K562 (cell line): ENCODE data around the gene PARP9. TPM values are rescaled to one million over a fixed set of nuclear protein-coding genes. Genes with fewer than 3 reads are reported as not detected.

Experiments used
- ATAC-seq: fragments of 200-7000 bp; cut with Tn5 transposase; 3 replicates; pipeline ENCODE4 v1.9.1; 2020; ENCODE audit warnings: moderate library complexity
- BruUV-seq: library from RNA; stranded (reverse); fragments of 400-500 nt; replicated peaks from 2 replicates; lab custom pipeline; 2021; lab: Mats Ljungman, UMichigan
- CTCF ChIA-PET: fragments of 300-600 bp; formaldehyde crosslinking; extraction: SDS; loops from one replicate; lab custom pipeline; 2021; ENCODE audit warnings: low intra/inter-chr PET ratio; lab: Yijun Ruan, JAX
- POLR2A ChIA-PET: fragments of 300-600, 350-650 bp; sonication (Branson Sonifier 250); formaldehyde crosslinking; extraction: SDS; loops from one replicate; lab custom pipeline; 2021; ENCODE audit warnings: antibody characterized with exemption, inconsistent platforms; lab: Yijun Ruan, JAX
- DNase-seq, 4 experiments: peaks; one replicate each; pipeline versions ENCODE4 v3.0.0 to v3.0.0-alpha.2; 2011 to 2018; ENCODE audit warnings: low spot score in 3 of 4, mixed read lengths in 3 of 4; ENCODE audit errors: extremely low read depth in 1 of 4
- FAIRE-seq: peaks from 2 replicates; lab custom pipeline; 2011; peaks lifted over from hg19 to GRCh38; lab: Jason Lieb, UNC
- H2AFZ ChIP-seq: 2 replicates; pipeline ENCODE4 v1.6.0; 2011; ENCODE audit warnings: low read depth, low read length, control low read depth, inconsistent platforms
- H3K27ac ChIP-seq: fragments of 200-600 bp; 3 replicates; pipeline ENCODE4 v1.8.0; 2011; ENCODE audit warnings: low read depth, mild to moderate bottlenecking, control low read depth, inconsistent platforms, low read length, moderate library complexity, mixed read lengths; ENCODE audit errors: extremely low read depth
- H3K27me3 ChIP-seq, 2 experiments: fragments of 300-600 bp in 1 of 2; 2 replicates in 1 of 2; 3 replicates in 1 of 2; pipeline versions ENCODE4 v1.6.0 to v1.8.0; 2011; ENCODE audit warnings: inconsistent platforms in 2 of 2, low read length in 2 of 2, mild to moderate bottlenecking in 1 of 2, mixed read lengths in 1 of 2, moderate library complexity in 1 of 2; ENCODE audit not compliant: control insufficient read depth in 2 of 2, insufficient read depth in 2 of 2
- H3K36me3 ChIP-seq: fragments of 300-600 bp; 3 replicates; pipeline ENCODE4 v1.8.0; 2011; ENCODE audit warnings: mild to moderate bottlenecking, low read length, inconsistent platforms; ENCODE audit not compliant: control insufficient read depth, insufficient read depth
- H3K4me1 ChIP-seq, 2 experiments: fragments of 200-600 bp in 1 of 2; replicated peaks in 1 of 2; 2 replicates in 1 of 2; 3 replicates in 1 of 2; pipeline versions ENCODE4 v1.5.1 to v1.8.0; 2011; ENCODE audit warnings: inconsistent platforms in 2 of 2, low read length in 2 of 2, mild to moderate bottlenecking in 1 of 2, mixed read lengths in 1 of 2, moderate library complexity in 1 of 2; ENCODE audit not compliant: control insufficient read depth in 2 of 2, insufficient read depth in 2 of 2
- H3K4me2 ChIP-seq: 2 replicates; pipeline ENCODE4 v1.6.1; 2011; ENCODE audit warnings: low read length, control low read depth, inconsistent platforms, mixed read lengths; ENCODE audit not compliant: insufficient read depth
- H3K4me3 ChIP-seq: fragments of 200-600 bp; sonication (generic), shearing (Covaris generic); 2 replicates; pipeline ENCODE4 v1.5.1; 2016; ENCODE audit warnings: control low read depth, inconsistent platforms
- H3K79me2 ChIP-seq: fragments of 200-600 bp; 3 replicates; pipeline ENCODE4 v1.8.0; 2011; ENCODE audit warnings: low read length, inconsistent platforms; ENCODE audit not compliant: control insufficient read depth, insufficient read depth
- H3K9ac ChIP-seq, 2 experiments: 2 replicates each; pipeline versions ENCODE4 v1.6.0 to v1.6.1; 2011; ENCODE audit warnings: low read depth in 2 of 2, low read length in 2 of 2, control low read depth in 1 of 2, inconsistent platforms in 1 of 2, mild to moderate bottlenecking in 1 of 2, mixed read lengths in 1 of 2; ENCODE audit not compliant: insufficient read depth in 1 of 2
- H3K9me1 ChIP-seq: one replicate; pipeline ENCODE4 v1.6.0; 2011; ENCODE audit warnings: inconsistent platforms, mild to moderate bottlenecking, low read length, moderate library complexity; ENCODE audit not compliant: control insufficient read depth, insufficient read depth
- H3K9me3 ChIP-seq: replicated peaks from 2 replicates; pipeline ENCODE4 v1.5.1; 2011; ENCODE audit warnings: low read depth, low read length, inconsistent platforms; ENCODE audit not compliant: control insufficient read depth, insufficient read depth
- H4K20me1 ChIP-seq: replicated peaks from 2 replicates; pipeline ENCODE4 v1.6.1; 2011; ENCODE audit warnings: low read length, inconsistent platforms, mixed read lengths; ENCODE audit not compliant: control insufficient read depth, insufficient read depth
- ASH1L ChIP-seq: fragments of 450-650 bp; IDR thresholded peaks from 2 replicates; pipeline ENCODE4 v1.6.1; 2018; ENCODE audit warnings: borderline replicate concordance, mild to moderate bottlenecking, low read depth; ENCODE audit not compliant: partially characterized antibody
- EHMT2 ChIP-seq: fragments of 450-650 bp; IDR thresholded peaks from 2 replicates; pipeline ENCODE4 v1.6.1; 2018; ENCODE audit warnings: antibody characterized with exemption
- HDAC8 ChIP-seq: fragments of 450-650 bp; IDR thresholded peaks from 2 replicates; pipeline ENCODE4 v1.6.1; 2016; ENCODE audit warnings: mild to moderate bottlenecking, missing genetic modification characterization, moderate library complexity, missing compliant biosample characterization
- HIVEP1 ChIP-seq: fragments of 250-450 bp; sonication (Bioruptor Pico); IDR thresholded peaks from 2 replicates; pipeline ENCODE4 v1.4.0; 2020; ENCODE audit warnings: mild to moderate bottlenecking
- KDM1A ChIP-seq, 2 experiments: fragments of 450-650 bp; IDR thresholded peaks; 2 replicates each; pipeline ENCODE4 v1.6.1; 2016; ENCODE audit warnings: mild to moderate bottlenecking in 2 of 2
- NUFIP1 ChIP-seq: fragments of 450-650 bp; IDR thresholded peaks from 2 replicates; pipeline ENCODE4 v1.6.1; 2018; ENCODE audit not compliant: partially characterized antibody
- POLR2G ChIP-seq: fragments of 200-400 bp; formaldehyde crosslinking; IDR thresholded peaks from 2 replicates; pipeline ENCODE4 v1.6.1; 2017; ENCODE audit warnings: low read depth, mild to moderate bottlenecking, antibody characterized with exemption, low read length, moderate library complexity
- PPARD ChIP-seq: fragments of 250-450 bp; sonication (Bioruptor Pico); IDR thresholded peaks from 2 replicates; pipeline ENCODE4 v1.8.0; 2022; ENCODE audit warnings: inconsistent platforms, mild to moderate bottlenecking, moderate library complexity
- RBM39 ChIP-seq: fragments of 200-400 bp; formaldehyde crosslinking; optimal IDR thresholded peaks from 2 replicates; pipeline ENCODE3; 2018; ENCODE audit warnings: low read depth, low read length
- RFX5 ChIP-seq: IDR thresholded peaks from 2 replicates; pipeline ENCODE4 v1.6.1; 2011; ENCODE audit warnings: low read depth, mild to moderate bottlenecking, improper control_type of control experiment, low read length
- SMAD2 ChIP-seq: fragments of 150-350 bp; IDR thresholded peaks from 2 replicates; pipeline ENCODE4 v1.6.1; 2014; ENCODE audit warnings: low read depth, mild to moderate bottlenecking, low read length
- SMARCA5 ChIP-seq: fragments of 450-650 bp; IDR thresholded peaks from 2 replicates; pipeline ENCODE4 v1.6.1; 2016
- STAT5A ChIP-seq: IDR thresholded peaks from 2 replicates; pipeline ENCODE4 v1.6.1; 2012; ENCODE audit warnings: low read length, inconsistent platforms, borderline replicate concordance
- TEAD1 ChIP-seq, 2 experiments: fragments of 450-650 bp in 1 of 2; sonication (generic) in 1 of 2; formaldehyde crosslinking; IDR thresholded peaks; 2 replicates each; pipeline versions ENCODE4 v1.4.0 to v1.8.0; 2020 to 2022; ENCODE audit warnings: mild to moderate bottlenecking in 2 of 2, missing genetic modification reagents in 1 of 2
- XRCC5 ChIP-seq: fragments of 200-400 bp; formaldehyde crosslinking; IDR thresholded peaks from 2 replicates; pipeline ENCODE4 v1.6.1; 2017; ENCODE audit warnings: low read depth, mild to moderate bottlenecking, low read length
- ZNF140 ChIP-seq: fragments of 250-450 bp; sonication (Bioruptor Pico); IDR thresholded peaks from 2 replicates; pipeline ENCODE4 v1.8.0; 2021; ENCODE audit warnings: moderate library complexity, mild to moderate bottlenecking, inconsistent platforms
- ZNF263 ChIP-seq: sonication (generic); formaldehyde crosslinking; IDR thresholded peaks from 2 replicates; pipeline ENCODE4 v1.8.0; 2022; ENCODE audit warnings: mild to moderate bottlenecking, missing genetic modification reagents, borderline replicate concordance
- ZNF41 ChIP-seq: fragments of 250-450 bp; sonication (Bioruptor Pico); conservative IDR thresholded peaks from 2 replicates; pipeline ENCODE4 v1.4.0; 2020; ENCODE audit warnings: mild to moderate bottlenecking
- ZNF609 ChIP-seq: sonication (generic); formaldehyde crosslinking; IDR thresholded peaks from 2 replicates; pipeline ENCODE4 v1.8.1; 2023; ENCODE audit warnings: missing genetic modification reagents, mild to moderate bottlenecking, borderline replicate concordance
- WGBS: fragments of 100-300 bp; shearing (Covaris generic); methylation state at CpG from one replicate; pipeline ENCODE4 v1.1.6; 2016; ENCODE audit warnings: low coverage, mixed read lengths; ENCODE audit not compliant: insufficient coverage; ENCODE audit errors: missing lambda C conversion rate; 5-methylcytosine and 5-hydroxymethylcytosine counted together
- in situ Hi-C: fragments of 300-500 bp; cut with MboI; formaldehyde crosslinking; loops from 4 replicates; pipeline ENCODE4 v1.15.0; 2018; ENCODE audit warnings: inconsistent platforms, mixed read lengths
- intact Hi-C: fragments of 100-400 bp; cut with micrococcal nuclease; formaldehyde crosslinking; loops from 2 replicates; pipeline ENCODE4 v1.14.2; 2022
- polyA plus RNA-seq, 8 experiments: library from polyadenylated mRNA; depleted of rRNA in 4 of 8; stranded (reverse) in 5 of 8; unstranded in 3 of 8; fragments of >200 nt; fragmentation: Nextera tagmentation in 2 of 8; fragmentation: Illumina TruSeq in 1 of 8; extraction: Ambion mirVana in 2 of 8; extraction: Trizol in 1 of 8; gene quantifications; 2 replicates each; pipeline versions ENCODE4 v1.2.1 to v1.2.3, GENCODE V29; 2011 to 2014; ENCODE audit warnings: inconsistent platforms in 1 of 8, missing spikeins in 1 of 8
- total RNA-seq, 7 experiments: library from RNA; depleted of rRNA in 6 of 7; stranded (reverse); fragments of >200 nt in 6 of 7; fragmentation: Illumina TruSeq in 2 of 7; extraction: Trizol in 2 of 7; gene quantifications; 2 replicates each; pipeline versions ENCODE4 v1.2.1 to v1.2.3, GENCODE V29; 2011 to 2021; ENCODE audit warnings: low replicate concordance in 1 of 7

PARP9 gene
- total and polyA plus RNA-seq, 9 of the 15 experiments (the other 6 are each of a cell fraction or from before 2014, with no cell fraction given) = 2.1 to 4.8 (median 3.4) TPM

GRCh38 chr3:122606330-122606729, 42.2 kb upstream of the PARP9 start (continued):
- TF ChIP-seq ZNF609 (CRISPR knock-in tag) = no peak
- TF ChIP-seq XRCC5 = no peak
- TF ChIP-seq KDM1A (IDR thresholded peaks at IDR 0.05) = no peak
- TF ChIP-seq PPARD (CRISPR knock-in tag) = no peak
- TF ChIP-seq ZNF263 (CRISPR knock-in tag) = no peak

GRCh38 chr3:122603056-122603455, 39.0 kb upstream of the PARP9 start:
- Histone ChIP-seq H3K9me1 (no peaks in the 10 kb centered on the region), H2AFZ (no peak overlapping the region), H3K4me1 (no peaks in the 10 kb centered on the region), H3K4me3 (no peak overlapping the region), H3K4me2 (no peak overlapping the region), H3K36me3 (no peaks in the 10 kb centered on the region), H3K9ac (no peak overlapping the region), H3K79me2 (no peaks in the 10 kb centered on the region), H4K20me1 (no peaks in the 10 kb centered on the region), H3K27me3 (no peaks in the 10 kb centered on the region), H3K9me3 (no peaks in the 10 kb centered on the region), H3K27ac (no peak overlapping the region)
- CTCF ChIA-PET = no interaction called here
- no TSS peak for BruUV-seq
- in situ Hi-C loops (no loop called here), intact Hi-C loops (no loop called here)
- FAIRE-seq (no peak), ATAC-seq (no peak), DNase-seq (no peak)
- no peak for TF ChIP-seq ZNF41 (CRISPR knock-in tag)
- TF ChIP-seq SMAD2 = no peak
- TF ChIP-seq HDAC8 (tag) = no peak
- TF ChIP-seq PPARD (CRISPR knock-in tag) = no peak
- no peak for TF ChIP-seq ZNF140 (CRISPR knock-in tag)
- no peak for TF ChIP-seq TEAD1 (CRISPR knock-in tag; IDR thresholded peaks at IDR 0.05)
- no peak for TF ChIP-seq RFX5
- TF ChIP-seq POLR2G = no peak
- TF ChIP-seq ASH1L = no peak
- no peak for TF ChIP-seq NUFIP1
- no peak for TF ChIP-seq EHMT2
- TF ChIP-seq HIVEP1 = no peak
- no peak for TF ChIP-seq RBM39
- no peak for TF ChIP-seq SMARCA5
- no peak for TF ChIP-seq STAT5A
- WGBS = 0% methylated on average over 2 of the region's 2 CpGs
- POLR2A ChIA-PET = no interaction called here
